NB4 (cell line): ENCODE measurements around the gene SHISA5.

Experiments used
- CTCF ChIP-seq: IDR thresholded peaks from one replicate; pipeline ENCODE4 v1.5.1; 2012; ENCODE audit warnings: low read depth, low read length
- POLR2A ChIP-seq: IDR thresholded peaks from 2 replicates; pipeline ENCODE4 v1.6.1; 2011; ENCODE audit warnings: mild to moderate bottlenecking; ENCODE audit not compliant: insufficient read length; ENCODE audit errors: extremely low read depth

- no peak for TF ChIP-seq CTCF
- TF ChIP-seq POLR2A: no peak
These were observed 67.1 kb downstream of the SHISA5 start for GRCh38 chr3:48436855-48437254.
